HG03103 (cell line): ENCODE measurements around the gene USP20.

Experiments
- ATAC-seq: cut with Tn5 transposase; IDR thresholded peaks from one replicate; pipeline ENCODE4 v1.9.1; 2021; ENCODE audit warnings: low read depth; ENCODE audit not compliant: unreplicated experiment

Gene USP20

GRCh38 chr9:129851821-129852220 lies 16.6 kb downstream of the USP20 start:
- ATAC-seq = no peak

GRCh38 chr9:129852579-129852978 lies 17.3 kb downstream of the USP20 start:
- no peak for ATAC-seq

DNA sequence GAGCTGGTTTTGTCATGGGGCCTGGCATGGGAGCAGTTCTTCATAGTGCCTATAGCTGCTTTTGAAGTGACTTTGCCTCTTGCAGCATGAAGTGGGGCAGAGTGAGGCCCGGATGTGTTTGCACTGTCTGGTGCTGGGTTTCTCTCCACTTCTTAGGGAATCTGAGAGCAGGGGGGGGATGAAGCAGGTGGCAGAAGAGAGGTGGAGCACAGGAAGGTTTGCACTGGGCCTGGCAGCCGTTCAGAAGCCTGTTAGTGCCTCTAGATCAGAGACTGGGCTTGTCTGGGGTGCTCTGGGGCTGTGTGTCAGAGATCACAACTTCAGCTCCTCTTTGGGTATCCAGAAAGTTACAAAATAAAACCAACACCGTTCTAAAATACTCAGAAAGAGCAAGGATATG lies 18.4 kb downstream of the USP20 start:
- no peak for ATAC-seq

GRCh38 chr9:129854588-129855110 lies 19.4 kb downstream of the USP20 start:
- no peak for ATAC-seq

GRCh38 chr9:129857207-129857606 lies 21.9 kb downstream of the USP20 start:
- ATAC-seq = no peak

GRCh38 chr9:129858167-129858962 lies 23.1 kb downstream of the USP20 start:
- ATAC-seq = no peak

GRCh38 chr9:129860653-129861446 lies 25.6 kb downstream of the USP20 start:
- no peak for ATAC-seq

DNA sequence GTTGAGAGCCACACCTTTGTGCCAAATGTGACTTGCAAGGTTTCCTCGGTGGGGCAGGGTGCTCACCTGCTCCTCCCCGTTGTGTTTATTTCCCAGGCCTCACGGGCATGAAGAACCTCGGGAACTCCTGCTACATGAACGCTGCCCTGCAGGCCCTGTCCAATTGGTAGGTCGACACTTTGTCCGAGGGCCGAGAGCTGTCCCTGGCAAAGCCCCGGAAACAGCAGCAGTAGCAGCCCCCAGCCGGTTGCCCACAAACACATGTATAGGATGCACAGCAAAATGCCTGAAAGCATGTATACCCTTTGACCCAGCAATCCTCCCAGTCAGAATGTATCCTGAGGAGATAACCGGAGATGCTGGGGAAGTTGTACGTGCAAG lies 26.2 kb downstream of the USP20 start:
- no peak for ATAC-seq

DNA sequence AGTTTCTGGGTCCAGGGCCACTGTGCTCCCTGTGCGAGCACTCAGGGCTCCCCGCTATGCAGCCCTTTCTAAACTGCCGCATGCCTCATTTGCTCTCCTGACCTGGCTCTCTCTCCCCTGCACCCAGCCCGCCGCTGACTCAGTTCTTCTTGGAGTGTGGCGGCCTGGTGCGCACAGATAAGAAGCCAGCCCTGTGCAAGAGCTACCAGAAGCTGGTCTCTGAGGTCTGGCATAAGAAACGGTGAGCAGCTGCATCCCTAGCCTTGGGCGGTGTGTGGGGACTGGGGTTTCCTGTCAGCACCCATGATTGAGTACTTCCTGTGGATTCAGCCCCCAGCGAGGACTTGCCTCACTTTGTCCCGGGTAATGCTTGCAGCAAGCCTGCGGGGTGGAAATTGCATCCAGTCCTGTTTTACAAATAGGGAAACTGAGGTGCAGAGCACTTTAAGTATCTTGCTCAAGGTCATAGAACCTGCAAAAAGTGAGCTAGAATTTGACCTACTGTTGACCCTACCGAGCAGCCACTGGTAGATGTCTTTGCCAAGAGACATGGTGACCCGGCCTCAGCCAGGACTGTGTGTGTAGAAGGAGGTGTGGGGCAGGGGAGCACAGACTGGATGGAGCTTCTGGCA lies 27.9 kb downstream of the USP20 start:
- ATAC-seq = no peak

GRCh38 chr9:129864991-129865647 lies 29.9 kb downstream of the USP20 start:
- no peak for ATAC-seq

- ATAC-seq = no peak
These were observed 30.5 kb downstream of the USP20 start for GRCh38 chr9:129865668-129866320.

- ATAC-seq = no peak
These were observed 31.3 kb downstream of the USP20 start for GRCh38 chr9:129866394-129867135.

DNA sequence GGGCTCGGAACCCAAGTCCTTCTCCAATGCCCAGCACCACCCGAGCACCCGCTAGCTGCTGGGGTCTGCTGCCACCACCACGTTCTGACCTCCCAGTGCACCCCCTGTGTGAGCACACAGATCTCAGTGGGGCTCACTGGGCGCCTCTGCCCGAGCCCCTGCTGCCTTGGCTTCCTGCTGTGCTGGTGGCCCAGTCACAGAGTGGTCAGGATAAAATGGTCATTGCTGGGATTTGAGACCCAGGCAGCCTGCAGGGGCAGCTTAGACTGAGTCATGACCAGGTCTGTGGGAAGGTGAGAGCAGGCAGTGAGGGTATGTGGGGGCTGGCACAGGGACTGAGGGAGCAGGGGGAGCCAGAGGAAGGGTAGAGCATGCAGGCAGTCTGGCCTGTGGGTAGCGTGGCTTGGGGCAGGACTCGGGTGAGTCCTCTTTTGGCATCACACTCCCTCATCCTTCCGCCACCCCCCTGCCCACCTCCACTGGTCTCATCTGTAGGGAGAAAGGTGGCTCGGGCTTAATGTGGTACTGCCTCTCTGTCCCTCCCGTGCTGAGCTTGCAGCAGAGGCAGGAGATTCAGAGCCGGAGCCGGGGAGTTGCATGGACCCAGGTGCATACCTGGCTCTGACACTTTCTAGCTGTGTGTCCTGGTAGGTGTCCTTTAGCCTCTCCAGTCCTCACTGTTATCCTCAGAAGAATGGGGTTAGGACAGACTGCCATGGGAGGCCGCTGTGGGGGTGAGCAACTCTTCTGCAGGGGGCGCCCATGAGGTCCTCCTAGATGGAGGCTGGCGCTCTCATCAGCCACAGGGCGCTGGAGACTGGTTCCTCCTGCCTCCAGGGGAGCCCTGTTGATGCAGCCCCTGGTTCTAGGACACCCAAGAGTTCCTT lies 32.1 kb downstream of the USP20 start:
- no peak for ATAC-seq

DNA sequence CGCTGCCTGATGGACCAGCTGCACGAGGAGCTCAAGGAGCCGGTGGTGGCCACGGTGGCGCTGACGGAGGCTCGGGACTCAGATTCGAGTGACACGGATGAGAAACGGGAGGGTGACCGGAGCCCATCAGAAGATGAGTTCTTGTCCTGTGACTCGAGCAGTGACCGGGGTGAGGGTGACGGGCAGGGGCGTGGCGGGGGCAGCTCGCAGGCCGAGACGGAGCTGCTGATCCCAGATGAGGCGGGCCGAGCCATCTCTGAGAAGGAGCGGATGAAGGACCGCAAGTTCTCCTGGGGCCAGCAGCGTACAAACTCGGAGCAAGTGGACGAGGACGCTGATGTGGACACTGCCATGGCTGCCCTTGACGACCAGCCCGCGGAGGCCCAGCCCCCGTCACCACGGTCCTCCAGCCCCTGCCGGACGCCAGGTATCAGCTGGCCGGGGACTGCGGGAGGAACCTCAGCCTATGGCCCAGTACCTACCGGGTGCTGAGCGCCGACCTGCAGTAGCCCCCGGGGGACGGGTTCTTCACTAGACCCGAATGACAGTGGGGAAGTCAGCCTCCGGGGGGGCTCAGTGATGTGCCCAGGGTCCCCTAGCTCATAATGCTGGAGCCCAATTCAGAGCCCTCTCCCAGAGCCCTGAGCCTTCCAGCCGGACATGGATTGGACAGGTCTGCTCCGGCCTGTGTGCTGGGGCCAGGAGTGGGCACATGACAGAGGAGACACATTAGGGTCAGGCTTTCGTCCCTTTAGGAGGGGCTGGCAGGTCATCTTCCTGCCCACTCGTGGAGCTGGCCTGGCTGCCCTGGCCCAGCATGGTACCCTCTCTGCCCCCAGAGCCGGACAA lies 33.0 kb downstream of the USP20 start:
- ATAC-seq = no peak

DNA sequence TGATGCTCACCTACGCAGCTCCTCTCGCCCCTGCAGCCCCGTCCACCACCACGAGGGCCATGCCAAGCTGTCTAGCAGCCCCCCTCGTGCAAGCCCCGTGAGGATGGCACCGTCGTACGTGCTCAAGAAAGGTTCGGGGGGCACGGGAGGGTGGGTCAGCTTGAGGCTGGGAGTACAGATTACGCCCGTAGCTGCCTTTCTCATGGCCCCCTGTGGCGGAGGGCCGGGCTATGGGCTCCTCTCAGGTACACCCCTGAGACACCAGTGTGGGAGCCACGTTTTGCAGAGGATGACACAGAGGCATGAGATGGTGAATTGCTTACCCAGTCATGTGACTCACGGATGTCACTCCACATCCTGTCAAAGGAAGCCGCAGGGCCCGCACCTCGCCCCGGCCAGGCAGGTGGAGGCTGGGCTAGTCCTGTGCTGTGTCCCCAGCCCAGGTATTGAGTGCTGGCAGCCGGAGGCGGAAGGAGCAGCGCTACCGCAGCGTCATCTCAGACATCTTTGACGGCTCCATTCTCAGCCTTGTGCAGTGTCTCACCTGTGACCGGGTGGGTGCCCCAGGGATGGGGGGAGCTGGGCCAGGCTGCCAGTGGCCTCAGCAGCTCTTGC lies 33.7 kb downstream of the USP20 start:
- no peak for ATAC-seq

GRCh38 chr9:129869585-129870501 lies 34.6 kb downstream of the USP20 start:
- ATAC-seq = no peak
